Adrenal gland (tissue), 5 donors: ENCODE results near the gene SMAGP.

ENCODE experiments used
- CTCF ChIP-seq, 6 experiments: fragments of 450-650 bp in 4 of 6; fragments of 200-600 bp in 2 of 6; sonication (generic) in 1 of 6; IDR thresholded peaks; 1 replicate in 5 of 6; 2 replicates in 1 of 6; pipeline versions ENCODE4 v1.5.1 to v1.8.0; 2016 to 2021; ENCODE audit warnings: antibody characterized with exemption in 6 of 6, mild to moderate bottlenecking in 2 of 6, moderate library complexity in 1 of 6
- POLR2A ChIP-seq, 2 donors: fragments of 450-650 bp; IDR thresholded peaks; one replicate each; pipeline ENCODE4 v1.6.1; 2017; ENCODE audit warnings: antibody characterized with exemption in 2 of 2, mild to moderate bottlenecking in 2 of 2, moderate library complexity in 1 of 2
- donor health status: DM: no; HTN: no; CAD: no.

- TF ChIP-seq POLR2A (IDR thresholded peaks at IDR 0.05) = peak in 1 of 2 donors; percentile 22
- TF ChIP-seq CTCF (IDR thresholded peaks at IDR 0.05) = peak in 1 of 6 experiments; percentile 35
Measured at GRCh38 chr12:51217133-51217967, 52.9 kb downstream of the SMAGP start.
